HuH-7 (cell line): ENCODE data around the gene KCNS1.
A peak's percentile ranks its signal among the peaks of the same experiment; 100 is the strongest.

Experiments
- DNase-seq: peaks from one replicate; pipeline ENCODE4 v3.0.0; 2011; ENCODE audit warnings: low spot score

Gene KCNS1

DNA sequence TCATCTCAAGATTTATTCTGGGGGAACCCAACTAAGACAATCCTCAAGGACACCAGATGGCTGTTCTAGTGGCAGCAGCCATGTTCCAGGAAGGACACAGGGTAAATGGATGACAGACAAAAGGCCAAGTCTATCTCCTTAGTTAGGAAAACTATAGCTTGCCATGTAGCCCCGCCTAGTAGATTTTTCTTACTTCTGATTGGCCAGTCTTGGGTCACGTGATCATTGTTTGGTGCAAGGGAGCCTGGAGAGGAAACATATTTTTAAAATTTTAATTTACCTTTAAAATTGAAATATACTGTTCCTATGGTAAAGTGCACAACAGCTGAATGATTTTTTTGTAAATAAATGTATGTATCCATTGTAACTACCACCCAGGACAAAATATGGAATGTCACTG lies 4.4 kb upstream of the KCNS1 start:
- no peak for DNase-seq

DNA sequence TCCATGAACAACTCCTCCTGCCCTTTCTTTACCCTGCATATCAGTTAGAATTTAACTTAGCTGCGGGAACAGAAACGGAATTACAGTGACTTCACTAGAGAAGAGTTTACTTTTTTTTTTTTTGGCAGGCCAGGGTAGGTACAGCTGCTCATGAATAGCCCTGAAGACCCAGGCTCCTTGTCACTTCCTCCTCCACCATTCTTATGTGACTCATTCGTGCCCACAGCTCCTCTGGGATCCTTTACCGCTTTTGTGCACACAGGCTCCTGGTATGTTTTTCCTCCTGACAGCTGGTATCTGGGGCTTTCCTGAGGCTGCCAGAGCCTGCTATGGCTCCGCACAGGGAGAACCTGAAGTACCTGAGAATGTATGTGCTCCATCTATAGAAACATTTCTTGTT lies 3.9 kb upstream of the KCNS1 start:
- DNase-seq: no peak

DNA sequence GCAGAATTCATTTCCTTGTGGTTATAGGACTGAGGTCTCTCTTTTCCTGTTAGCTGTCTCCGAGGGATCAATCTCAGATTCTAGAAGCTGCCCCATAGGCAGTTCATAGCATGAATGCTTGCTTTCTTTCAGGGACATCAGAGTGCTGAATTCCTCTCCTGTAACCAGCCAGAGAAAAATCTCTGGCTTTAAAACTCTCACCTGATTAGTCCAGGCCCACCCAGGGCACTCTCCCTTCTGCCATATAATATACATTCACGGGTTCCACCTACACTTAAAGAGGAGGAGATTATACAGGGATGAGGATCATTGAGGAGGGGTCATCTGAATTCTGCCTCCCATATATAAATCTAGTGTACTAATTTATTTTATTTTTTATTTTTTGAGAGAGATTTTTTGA lies 2.1 kb upstream of the KCNS1 start:
- no peak for DNase-seq

DNA sequence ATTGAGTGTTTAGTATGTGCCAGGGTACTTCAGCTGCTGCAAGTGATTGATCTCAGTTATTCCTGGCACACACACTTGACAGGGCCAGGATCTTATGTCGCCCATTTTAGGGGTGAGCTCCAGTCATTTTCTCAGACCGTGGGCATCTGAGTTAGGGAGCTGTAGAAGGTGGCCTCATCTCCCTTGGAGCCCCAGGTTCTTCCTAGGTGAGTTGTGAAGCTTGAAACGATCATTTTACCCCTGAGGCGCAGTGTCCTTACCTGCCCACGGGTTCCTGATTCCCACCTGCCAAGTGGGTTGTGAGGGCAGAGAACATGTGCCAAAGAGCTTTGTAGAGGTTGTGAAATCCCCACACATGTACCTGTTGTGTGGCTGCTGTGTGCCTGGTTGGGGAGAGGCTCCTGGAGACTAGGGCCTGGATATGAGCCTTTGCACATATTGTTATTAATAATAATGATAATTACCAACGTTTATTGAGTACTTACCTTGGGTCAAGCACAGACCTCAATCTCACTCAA lies 465 bp upstream of the KCNS1 start:
- no peak for DNase-seq

DNA sequence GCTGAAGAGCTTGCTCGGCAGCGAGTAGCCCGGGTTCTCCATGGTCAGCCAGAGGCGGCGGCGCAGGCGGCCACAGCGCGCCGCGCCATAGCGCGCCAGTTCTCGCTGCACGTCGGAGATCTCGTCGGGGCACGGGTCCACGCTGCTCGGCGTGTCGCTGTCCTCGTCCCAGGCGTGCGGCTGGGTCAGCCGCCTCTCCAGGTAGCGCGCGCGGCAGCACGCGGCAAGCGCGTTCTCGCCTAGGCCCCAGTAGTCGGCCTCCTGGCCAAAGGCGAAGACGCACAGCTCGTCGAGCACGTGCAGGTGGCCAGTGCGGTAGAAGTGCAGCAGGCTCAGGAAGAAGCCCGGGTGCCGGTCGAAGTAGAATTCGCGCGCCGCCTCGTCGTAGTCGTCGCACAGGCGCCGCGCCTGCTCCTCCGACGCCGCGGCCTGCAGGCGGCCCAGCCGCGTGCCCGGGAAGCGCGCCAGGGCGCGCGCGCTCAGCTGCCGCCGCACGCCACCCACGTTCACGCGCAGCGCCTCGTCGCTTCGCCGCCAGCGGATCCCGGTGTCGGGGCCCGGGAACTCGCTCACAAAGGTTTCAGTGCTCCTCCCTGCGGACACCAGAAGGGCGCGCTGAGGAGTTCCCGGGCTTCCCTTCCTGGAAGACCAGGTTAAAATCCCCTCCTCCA lies 2.7 kb downstream of the KCNS1 start:
- no peak for DNase-seq

DNA sequence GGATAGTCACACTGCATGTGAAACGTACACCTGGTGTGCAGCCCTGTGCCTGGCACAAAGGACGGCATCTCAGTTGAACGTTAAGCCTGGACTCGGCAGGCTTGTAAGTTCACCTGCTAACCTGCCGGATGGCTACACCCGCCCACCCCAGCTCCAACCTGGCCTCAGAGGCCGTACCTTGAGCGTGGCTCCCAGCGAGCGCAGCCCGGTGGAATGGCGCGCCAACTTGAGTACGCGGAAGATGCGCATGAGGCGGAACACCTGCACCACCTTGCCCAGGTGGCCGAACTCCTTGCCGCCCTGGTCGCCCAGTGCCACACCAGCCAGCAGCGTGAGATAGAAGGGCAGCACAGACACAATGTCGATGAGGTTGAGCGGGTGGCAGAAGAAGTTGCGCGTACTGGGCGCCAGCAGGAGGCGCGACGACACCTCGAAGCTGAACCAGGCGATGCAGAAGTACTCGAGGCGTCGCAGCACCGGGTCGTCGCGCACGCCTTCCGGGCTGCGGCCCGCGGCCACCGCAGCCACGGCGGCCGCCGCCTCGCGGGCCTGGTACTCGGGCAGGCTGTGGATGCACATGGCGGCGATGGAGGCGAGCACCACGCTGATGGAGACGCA lies 3.3 kb downstream of the KCNS1 start:
- no peak for DNase-seq

DNA sequence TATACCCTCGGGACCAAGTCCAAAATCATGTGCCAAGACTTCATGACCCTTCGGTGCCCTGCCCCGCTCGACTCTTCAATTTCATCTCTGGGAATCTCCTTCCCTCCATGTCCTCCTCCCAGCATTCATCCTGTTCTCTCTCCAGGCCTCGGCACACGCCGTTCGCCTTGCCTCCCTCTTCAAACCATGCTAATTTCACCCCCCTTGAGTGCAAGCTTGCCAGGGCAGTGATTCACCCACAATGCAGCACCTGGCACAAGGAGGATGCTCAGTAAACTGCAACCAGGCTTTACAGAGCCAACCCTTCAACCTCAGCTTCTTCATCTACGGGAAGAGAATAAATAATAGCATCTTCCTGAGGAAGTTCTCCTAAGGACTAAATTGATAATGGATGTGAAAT lies 4.1 kb downstream of the KCNS1 start:
- DNase-seq: no peak

DNA sequence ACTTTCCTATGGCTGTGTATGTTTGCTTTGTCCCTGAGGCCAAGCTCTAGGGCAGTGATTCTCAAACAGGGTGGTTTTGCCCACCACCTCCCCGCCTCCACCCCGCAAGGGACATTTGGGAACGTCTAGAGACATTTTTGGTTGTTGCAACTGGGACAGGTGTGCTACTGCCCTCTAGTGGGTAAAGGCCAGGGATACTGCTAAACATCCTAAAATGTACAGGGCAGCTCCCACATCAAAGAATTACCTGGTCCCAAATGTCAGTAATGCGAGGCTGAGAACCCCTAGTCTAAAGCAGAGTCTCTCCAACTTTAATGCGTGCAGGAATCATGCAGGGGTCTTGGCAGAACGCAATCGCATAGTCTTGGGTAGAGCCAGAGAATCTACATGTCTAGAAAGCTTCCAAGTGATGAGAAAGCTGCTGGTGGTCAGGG lies 5.1 kb downstream of the KCNS1 start:
- peak; percentile 74 for DNase-seq

DNA sequence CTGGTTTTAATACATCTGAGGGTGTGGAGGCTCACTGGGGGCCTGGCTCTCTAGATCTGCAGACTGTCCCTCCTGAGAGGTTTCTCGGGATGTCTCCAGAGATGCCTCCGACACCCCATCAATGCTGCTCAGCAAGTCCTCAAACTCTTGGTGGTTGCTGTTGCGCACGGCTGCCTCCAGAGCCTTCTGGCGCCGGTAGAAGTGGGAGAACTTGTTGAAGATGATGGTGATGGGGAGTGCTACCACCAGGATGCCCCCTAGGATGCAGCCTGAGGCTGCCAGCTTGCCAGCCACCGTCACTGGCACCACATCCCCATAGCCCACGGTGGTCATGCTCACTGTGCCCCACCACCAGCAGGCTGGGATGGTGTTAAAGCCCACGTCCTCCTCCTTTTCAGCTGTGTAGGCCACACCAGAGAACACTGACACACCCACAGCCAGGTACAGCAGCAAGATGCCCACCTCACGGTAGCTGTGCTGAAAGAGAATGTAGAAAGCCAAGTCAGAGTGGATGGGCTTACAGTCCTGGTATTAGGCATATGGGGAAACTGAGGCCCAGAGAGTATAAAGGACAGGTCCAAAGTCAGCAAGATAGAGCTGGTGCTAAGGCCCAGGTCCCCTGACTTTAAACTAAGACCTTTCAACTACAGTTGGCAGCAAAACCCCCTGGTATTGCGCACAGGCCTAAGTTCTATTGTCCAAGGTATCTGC lies 5.9 kb downstream of the KCNS1 start:
- DNase-seq: no peak

DNA sequence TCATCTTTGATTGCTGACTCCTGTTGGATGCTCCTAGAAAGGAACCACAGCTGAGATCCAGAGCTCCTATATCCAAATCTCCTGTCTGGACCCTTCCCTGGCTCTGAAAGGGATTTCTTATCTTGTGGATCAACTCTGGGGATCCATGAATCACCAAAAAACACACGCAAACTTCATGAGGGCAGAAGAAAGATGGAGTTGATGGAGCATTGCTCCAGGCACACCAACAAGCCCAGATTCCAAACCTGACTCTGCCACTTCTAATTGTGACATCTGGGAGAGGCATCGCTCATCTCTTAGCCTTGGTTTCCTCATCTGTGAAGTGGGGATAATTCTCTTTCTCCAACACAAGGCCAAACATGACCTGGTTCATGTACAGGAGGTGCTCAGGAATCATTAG lies 6.7 kb downstream of the KCNS1 start:
- no peak for DNase-seq

DNA sequence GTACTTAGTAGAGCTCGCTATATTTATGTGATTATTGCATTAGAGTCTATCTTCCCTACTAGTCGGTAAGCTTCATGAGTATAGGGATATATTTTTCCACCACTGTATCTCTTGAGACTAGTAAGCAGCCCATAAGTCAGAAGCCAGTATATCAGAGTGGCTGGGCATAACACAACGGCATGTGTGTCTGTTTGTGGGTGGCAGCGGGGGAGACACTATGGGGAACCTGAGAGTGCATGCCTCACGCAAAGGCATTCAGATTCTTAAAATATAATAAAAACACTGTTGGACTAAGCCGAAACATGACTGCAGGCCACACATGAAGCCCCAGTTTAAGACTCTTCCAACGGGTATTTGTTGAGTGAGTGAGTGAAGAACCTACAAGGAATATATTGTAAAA lies 8.0 kb downstream of the KCNS1 start:
- no peak for DNase-seq

DNA sequence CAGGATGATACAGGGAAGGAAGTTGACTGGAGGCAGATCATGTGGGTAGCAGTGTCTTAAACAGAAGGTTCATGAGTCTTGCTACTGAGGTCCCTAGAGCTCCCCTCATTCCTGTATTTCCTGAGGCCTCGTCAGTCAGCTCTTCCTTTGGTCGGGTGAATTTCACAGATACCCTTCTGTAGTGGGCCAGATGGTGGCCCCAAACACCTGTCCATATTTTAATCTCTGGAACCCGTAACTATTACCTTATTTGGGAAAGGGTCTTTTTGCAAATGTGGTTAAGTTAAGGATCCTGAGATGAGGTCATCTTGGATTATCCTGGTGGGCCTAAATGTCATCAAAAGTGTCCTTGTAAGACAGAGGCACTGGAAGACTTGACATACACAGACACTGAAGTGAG lies 9.6 kb downstream of the KCNS1 start:
- DNase-seq: no peak

DNA sequence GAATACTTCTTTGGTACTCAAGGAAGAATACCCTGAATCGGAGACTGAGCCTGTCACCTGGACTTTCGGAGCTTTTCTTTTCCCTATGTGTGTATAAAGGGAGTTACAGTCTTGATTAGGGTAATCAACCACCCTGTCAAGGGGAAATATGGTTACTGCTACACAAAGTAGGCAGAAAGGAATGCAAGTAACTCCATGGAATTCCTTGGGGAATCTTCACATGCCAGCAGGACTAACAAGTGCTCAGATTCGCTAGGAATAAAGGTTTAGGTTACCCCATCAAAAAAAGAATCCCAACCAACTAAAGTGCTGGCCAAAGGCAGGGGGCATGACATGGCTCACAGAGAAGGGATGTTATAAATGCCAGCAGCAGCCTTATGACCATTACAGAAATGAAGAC lies 10.4 kb downstream of the KCNS1 start:
- no peak for DNase-seq

DNA sequence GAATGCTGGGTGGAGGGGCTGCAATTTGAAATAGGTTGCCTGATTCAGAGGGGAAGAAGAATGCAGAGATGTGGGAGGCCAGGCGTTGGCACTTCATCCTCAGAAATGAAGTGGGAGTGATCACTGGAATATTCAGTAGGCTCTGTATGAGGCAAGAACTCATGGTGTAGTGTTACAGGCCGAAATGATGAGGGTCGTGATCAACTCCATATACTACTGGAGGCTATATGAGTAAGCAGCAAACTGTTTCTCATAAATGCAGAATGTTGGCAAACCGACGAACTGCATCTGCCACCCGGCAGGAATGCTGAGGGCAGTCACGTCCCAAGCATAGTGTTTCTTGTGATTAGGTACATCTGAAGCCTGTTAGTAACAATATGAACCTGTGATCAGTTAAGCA lies 12.7 kb downstream of the KCNS1 start:
- no peak for DNase-seq

DNA sequence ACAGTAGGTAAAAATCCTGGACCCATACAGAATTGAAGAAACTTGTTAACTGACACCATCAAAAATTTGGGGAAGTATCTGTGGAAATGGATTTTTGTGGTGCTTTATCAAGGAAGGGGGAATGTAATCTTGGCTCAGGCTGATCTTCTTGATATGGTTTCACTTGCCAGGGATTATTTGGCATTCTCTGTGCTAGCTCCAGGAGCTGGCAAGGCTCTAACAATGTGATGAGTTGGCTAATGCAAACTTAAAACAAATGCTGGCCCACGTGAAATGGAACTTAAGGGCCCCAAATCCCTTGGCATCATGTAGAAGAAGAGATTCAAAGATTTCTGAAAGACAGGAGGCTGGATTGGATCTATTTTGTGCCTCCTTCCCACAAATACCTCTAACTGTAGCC lies 13.1 kb downstream of the KCNS1 start:
- no peak for DNase-seq

DNA sequence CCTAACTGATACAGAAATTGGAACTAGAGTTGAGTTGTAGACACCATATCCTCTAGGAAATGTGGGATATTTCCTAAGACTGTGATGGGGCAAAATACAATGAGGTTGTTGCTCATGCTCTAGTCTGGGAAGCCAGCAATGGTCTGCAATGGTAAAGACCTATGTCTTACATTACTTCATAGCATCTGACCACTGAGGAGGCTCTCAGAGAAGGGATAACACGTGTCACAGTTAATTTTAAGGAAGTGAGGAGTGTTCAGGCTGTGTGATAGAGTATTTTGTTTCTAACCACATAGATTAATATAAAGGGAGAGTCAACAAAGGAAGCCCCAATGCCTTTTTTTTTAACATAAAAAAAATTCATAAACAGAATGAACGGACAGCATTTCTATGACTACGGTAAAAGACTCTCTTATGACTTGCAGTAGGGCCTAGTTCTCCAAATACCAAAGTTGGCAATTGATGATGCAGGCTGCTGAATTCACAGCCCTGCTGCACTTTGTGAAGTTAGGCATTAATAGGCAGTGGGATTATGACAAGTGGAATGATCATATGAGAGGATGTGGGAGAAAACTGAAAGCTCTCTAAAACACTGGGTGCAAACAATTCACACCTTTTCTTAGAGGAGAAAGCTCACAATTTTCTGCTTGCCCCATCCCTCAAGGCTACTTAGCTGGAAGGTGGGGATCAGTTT lies 13.7 kb downstream of the KCNS1 start:
- no peak for DNase-seq

DNA sequence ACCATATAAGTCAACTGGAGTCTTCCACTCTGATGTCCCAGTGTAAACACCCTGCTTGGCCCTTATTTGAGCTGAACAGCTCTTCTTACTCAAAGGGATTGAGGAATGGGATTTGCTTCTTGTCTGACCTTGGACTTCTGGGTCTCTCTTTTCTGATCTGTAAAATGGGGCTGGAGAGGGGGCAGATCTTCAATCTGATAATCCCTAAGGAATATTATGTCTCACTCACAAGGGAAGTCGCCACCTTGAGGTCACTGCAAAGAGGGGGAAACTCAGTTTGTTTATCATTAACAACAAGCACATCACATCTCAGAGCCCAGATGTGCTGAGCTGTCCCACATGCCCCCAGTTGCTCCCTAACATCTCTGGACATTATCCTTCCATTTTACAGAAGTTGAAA lies 15.1 kb downstream of the KCNS1 start:
- no peak for DNase-seq

DNA sequence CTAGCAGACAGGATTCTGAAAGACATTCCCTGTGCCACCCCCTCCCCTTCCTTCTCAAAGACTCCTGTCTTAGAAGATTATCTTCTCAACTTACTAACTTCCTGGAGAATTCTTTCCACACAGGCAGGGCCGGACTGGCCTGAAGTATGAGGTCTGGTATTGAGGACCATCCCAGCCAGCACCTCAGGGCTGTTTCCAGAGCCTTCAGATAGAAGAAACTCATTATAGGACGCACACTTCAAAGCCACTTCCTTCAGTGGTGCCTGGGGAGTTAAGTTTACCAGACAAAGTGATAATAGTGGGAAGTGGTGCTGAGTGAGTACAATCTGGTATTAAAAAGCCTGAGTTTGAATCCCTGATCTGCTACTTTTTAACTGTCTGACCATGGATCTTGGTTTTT lies 15.6 kb downstream of the KCNS1 start:
- DNase-seq: no peak

DNA sequence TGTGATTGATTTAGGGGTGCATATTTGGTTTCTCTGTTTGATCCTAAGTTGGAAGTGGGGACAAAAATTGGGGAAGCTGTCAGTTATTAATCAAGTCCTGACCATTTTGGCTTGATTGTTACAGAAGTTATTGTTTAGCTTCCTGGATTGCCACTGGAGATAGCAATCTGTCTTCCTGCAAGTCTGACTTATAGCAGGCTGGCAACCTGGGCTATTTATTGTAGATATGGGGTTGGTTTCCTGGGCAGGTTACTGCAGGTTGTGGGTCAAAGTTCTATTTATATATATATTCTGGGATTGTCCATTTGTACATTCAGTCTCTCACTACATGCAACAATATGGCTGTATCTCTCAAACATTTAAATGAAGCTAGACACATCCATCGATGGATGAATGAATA lies 17.8 kb downstream of the KCNS1 start:
- no peak for DNase-seq

DNA sequence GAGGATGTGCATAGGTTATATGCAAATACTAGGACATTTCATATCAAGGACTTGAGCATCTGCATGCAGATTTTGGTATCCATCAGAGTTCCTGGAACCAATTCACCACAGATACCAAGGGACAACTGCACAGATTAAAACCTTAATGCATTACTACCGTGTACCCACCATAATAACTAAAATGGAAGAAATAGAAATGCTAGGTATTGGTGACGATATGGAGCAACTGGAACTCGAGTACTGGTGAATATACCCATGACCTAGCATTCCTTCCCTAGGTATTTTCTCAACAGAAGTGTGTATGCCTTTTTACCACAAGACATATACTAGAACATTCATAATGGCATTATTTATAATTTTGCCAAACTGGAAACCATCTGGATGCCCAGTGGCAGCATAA lies 18.5 kb downstream of the KCNS1 start:
- DNase-seq: no peak

DNA sequence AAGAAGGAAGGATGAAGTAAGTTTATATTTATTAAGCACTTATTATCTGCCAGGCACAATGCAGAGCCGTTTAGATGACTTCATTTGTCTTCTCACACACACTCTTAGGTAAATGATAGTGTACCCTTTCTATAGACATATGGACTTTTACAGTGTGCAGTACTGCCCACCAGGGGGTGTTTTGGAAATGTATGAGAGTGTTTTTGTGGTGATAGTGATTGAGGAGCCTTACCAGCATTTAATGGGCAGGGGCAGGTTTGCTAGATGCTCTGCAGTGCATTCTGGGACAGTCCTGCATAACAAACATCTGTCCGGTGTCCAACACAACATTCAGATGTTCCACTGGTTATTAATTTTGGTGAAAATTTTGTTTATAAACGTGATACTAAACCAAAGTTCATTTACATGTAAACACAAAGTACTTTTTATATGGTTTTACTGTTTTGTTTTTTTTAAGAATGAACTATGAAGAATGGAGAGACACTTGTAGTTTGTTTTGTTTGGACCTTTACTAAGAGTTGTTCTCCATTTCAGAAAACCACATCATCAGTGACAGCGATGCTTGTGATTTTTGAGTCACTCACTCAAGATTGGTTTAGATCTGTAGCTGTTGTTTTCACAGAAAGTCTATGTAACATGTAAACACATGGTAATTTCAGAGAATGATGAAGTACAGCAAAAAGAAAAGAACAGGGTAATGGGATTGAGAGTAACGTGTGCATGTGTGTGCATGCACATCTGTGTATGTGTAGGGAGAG lies 19.9 kb downstream of the KCNS1 start:
- no peak for DNase-seq

DNA sequence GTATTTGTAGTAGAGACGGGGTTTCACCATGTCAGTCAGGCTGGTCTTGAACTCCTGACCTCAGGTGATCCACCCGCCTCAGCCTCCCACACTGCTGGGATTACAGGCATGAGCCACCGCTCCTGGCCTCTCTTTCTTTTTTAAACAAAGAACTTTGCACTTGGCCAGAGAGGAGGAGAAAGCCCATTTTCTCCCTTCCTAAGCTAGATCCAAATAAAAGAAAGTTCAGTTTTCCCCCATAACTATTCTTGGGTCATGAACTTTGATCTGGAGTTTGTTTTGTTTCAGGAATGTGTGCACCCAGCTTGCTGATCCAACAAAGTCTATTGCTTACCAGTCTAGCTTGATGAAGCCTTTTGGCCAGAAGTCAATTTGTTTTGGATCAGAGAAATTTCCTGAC lies 23.4 kb downstream of the KCNS1 start:
- no peak for DNase-seq
